ENCODE data around the gene C2CD3.

- TF ChIP-seq EZH2 (IDR thresholded peaks at IDR 0.05; ENCODE audit: insufficient read depth, poor library complexity, severe bottlenecking) (no peak), EZH2phosphoT487 (IDR thresholded peaks at IDR 0.05; ENCODE audit: insufficient read depth, low read depth) (no peak)
Measured at GRCh38 chr11:74171997-74172396, 1.2 kb upstream of the C2CD3 start.
